B cell (primary cell): Measurements from ENCODE around the gene AGO3. TPM values are rescaled to one million over a fixed set of nuclear protein-coding genes. Genes with fewer than 3 reads are reported as not detected.

Source experiments
- ATAC-seq: fragments of 200-7000 bp; cut with Tn5 transposase; one replicate; pipeline ENCODE4 v1.10.0; 2021; ENCODE audit warnings: low read depth, mild to moderate bottlenecking, moderate number of reproducible peaks, moderate library complexity
- CTCF ChIA-PET: fragments of 350-600 bp; sonication (Branson Sonifier 250); formaldehyde crosslinking; loops from one replicate; lab custom pipeline; 2021; ENCODE audit warnings: antibody characterized with exemption, inconsistent platforms; lab: Charles Lee
- POLR2A ChIA-PET: fragments of 350-600 bp; sonication (Branson Sonifier 250); formaldehyde crosslinking; loops from one replicate; lab custom pipeline; 2021; ENCODE audit warnings: antibody characterized with exemption; lab: Charles Lee
- DNase-seq: peaks from one replicate; pipeline ENCODE4 v3.0.0; 2013
- H2AFZ ChIP-seq: 2 replicates; pipeline ENCODE4 v1.6.1; 2012; ENCODE audit warnings: mild to moderate bottlenecking, low read depth, low read length; ENCODE audit not compliant: insufficient read depth, poor library complexity, severe bottlenecking
- H3K27ac ChIP-seq, 2 donors: 1 replicate in 1 of 2; 2 replicates in 1 of 2; pipeline ENCODE4 v1.5.1; 2012 to 2013; ENCODE audit warnings: low read length in 2 of 2, mild to moderate bottlenecking in 2 of 2, moderate library complexity in 1 of 2
- H3K27me3 ChIP-seq, 4 experiments: fragments of 200-600 bp in 1 of 4; sonication (generic) in 1 of 4; replicated peaks in 1 of 4; 1 replicate in 2 of 4; 2 replicates in 2 of 4; pipeline versions ENCODE4 v1.6.1 to v1.7.0; 2013 to 2016; ENCODE audit warnings: low read length in 3 of 4, mild to moderate bottlenecking in 2 of 4, mixed read lengths in 1 of 4, moderate library complexity in 1 of 4; ENCODE audit not compliant: insufficient read depth in 4 of 4, control insufficient read depth in 3 of 4; ENCODE audit errors: control extremely low read depth in 1 of 4
- H3K36me3 ChIP-seq, 2 experiments: replicated peaks in 1 of 2; 1 replicate in 1 of 2; 2 replicates in 1 of 2; pipeline versions ENCODE4 v1.6.1 to v1.7.1; 2013; ENCODE audit warnings: low read length in 1 of 2; ENCODE audit not compliant: insufficient read depth in 2 of 2, control insufficient read depth in 1 of 2; ENCODE audit errors: control extremely low read depth in 1 of 2, extremely low read depth in 1 of 2
- H3K4me1 ChIP-seq, 2 donors: fragments of 200-600 bp in 1 of 2; sonication (generic) in 1 of 2; 1 replicate in 1 of 2; 2 replicates in 1 of 2; pipeline versions ENCODE4 v1.5.1 to v1.6.1; 2013 to 2017; ENCODE audit warnings: low read length in 2 of 2; ENCODE audit not compliant: control insufficient read depth in 2 of 2, insufficient read depth in 2 of 2
- H3K4me2 ChIP-seq: replicated peaks from 2 replicates; pipeline ENCODE3; 2012; ENCODE audit warnings: mild to moderate bottlenecking, low read depth, low read length; ENCODE audit not compliant: poor library complexity, severe bottlenecking
- H3K4me3 ChIP-seq, 5 experiments: fragments of 200-600 bp in 1 of 5; sonication (generic) in 1 of 5; 1 replicate in 3 of 5; 2 replicates in 2 of 5; pipeline versions ENCODE4 v1.5.1 to v1.7.0; 2011 to 2016; ENCODE audit warnings: low read length in 4 of 5, mild to moderate bottlenecking in 4 of 5, low read depth in 2 of 5, control low read depth in 1 of 5, moderate library complexity in 1 of 5; ENCODE audit not compliant: insufficient read depth in 1 of 5; ENCODE audit errors: control extremely low read depth in 1 of 5, extremely low read depth in 1 of 5
- H3K79me2 ChIP-seq: fragments of 200-600 bp; sonication (generic); one replicate; pipeline ENCODE4 v1.6.0; 2016; ENCODE audit warnings: low read length; ENCODE audit not compliant: control insufficient read depth, insufficient read depth
- H3K9ac ChIP-seq: fragments of 200-600 bp; sonication (generic); 2 replicates; pipeline ENCODE4 v1.6.1; 2017; ENCODE audit warnings: mild to moderate bottlenecking, low read length, moderate library complexity
- H3K9me3 ChIP-seq, 3 donors: one replicate each; pipeline versions ENCODE4 v1.6.1 to v1.7.1; 2013; ENCODE audit warnings: low read length in 2 of 3; ENCODE audit not compliant: control insufficient read depth in 2 of 3, insufficient read depth in 1 of 3; ENCODE audit errors: control extremely low read depth in 1 of 3
- H4K20me1 ChIP-seq: 2 replicates; pipeline ENCODE4 v1.6.0; 2012; ENCODE audit warnings: mild to moderate bottlenecking, low read length; ENCODE audit not compliant: insufficient read depth, control insufficient read depth, poor library complexity, severe bottlenecking
- H3K27ac Mint-ChIP-seq: one replicate; pipeline ENCODE4 v1.8.0; 2021; ENCODE audit warnings: mixed read lengths
- H3K27me3 Mint-ChIP-seq: one replicate; pipeline ENCODE4 v1.8.0; 2021; ENCODE audit warnings: mixed read lengths
- H3K4me1 Mint-ChIP-seq: one replicate; pipeline ENCODE4 v1.8.0; 2021; ENCODE audit warnings: mixed read lengths
- H3K4me3 Mint-ChIP-seq: one replicate; pipeline ENCODE4 v1.8.0; 2021; ENCODE audit warnings: mixed read lengths
- H3K9me3 Mint-ChIP-seq: one replicate; pipeline ENCODE4 v1.8.0; 2022; ENCODE audit warnings: mixed read lengths; ENCODE audit not compliant: insufficient read depth
- CTCF ChIP-seq: fragments of 200-600 bp; IDR thresholded peaks from one replicate; pipeline ENCODE4 v1.8.0; 2022; ENCODE audit warnings: antibody characterized with exemption, mild to moderate bottlenecking
- EZH2 ChIP-seq: IDR thresholded peaks from 2 replicates; pipeline ENCODE4 v1.6.1; 2012; ENCODE audit warnings: borderline replicate concordance, low read depth, mild to moderate bottlenecking, moderate library complexity, low read length; ENCODE audit not compliant: insufficient read depth, poor library complexity, severe bottlenecking
- WGBS: methylation state at CpG from one replicate; pipeline ENCODE4 v1.1.5; 2013; ENCODE audit warnings: missing lambda C conversion rate; ENCODE audit not compliant: insufficient coverage; 5-methylcytosine and 5-hydroxymethylcytosine counted together
- intact Hi-C: fragments of 100-400 bp; cut with micrococcal nuclease; formaldehyde crosslinking; loops from one replicate; pipeline ENCODE4 v1.10.0; 2022
- polyA plus RNA-seq: library from polyadenylated mRNA; depleted of rRNA; stranded (reverse); fragments of >200 nt; gene quantifications from 2 replicates; pipeline ENCODE4 v1.2.3, GENCODE V29; 2012
- total RNA-seq, 2 donors: library from RNA; stranded (reverse); fragments of 120-200 nt in 1 of 2; gene quantifications; 1 replicate in 1 of 2; 2 replicates in 1 of 2; pipeline versions ENCODE4 v1.2.3 to v1.2.4, GENCODE V29; 2013 to 2022

The AGO3 gene
- total and polyA plus RNA-seq, 2 donors (not counting 1 experiment from before 2014, with no cell fraction given): 5.1 to 44.9 TPM

GRCh38 chr1:35893051-35893879 is 37.6 kb upstream of the AGO3 start:
- no peak for DNase-seq
- no peaks in the 10 kb centered on the region for H3K27me3 ChIP-seq
- peak overlapping the region; percentile 96 for H3K27ac Mint-ChIP-seq
- CTCF ChIA-PET: interaction anchor here (1.0 to 2.8 kb wide), 4 partner anchors 9 to 22 kb away, joined by 3 to 15 read pairs (median 4); partner anchors contain the start of gene AGO1
- no peaks in the 10 kb centered on the region for H3K9me3 ChIP-seq
- peak overlapping the region; percentile 50 for H3K4me2 ChIP-seq
- no peaks in the 10 kb centered on the region for H3K9me3 Mint-ChIP-seq
- intact Hi-C loops: no loop called here
- POLR2A ChIA-PET: interaction anchor here (0.9 kb wide), 1 partner anchor 10 kb away, joined by 3 read pairs; the partner anchor contains the start of gene AGO1
- H3K27ac ChIP-seq: peak overlapping the region; percentile 71 to 93
- H3K36me3 ChIP-seq: peaks cover 0 to 45% of the 10 kb centered on the region in 2 experiments
- ATAC-seq: no peak
- WGBS: 94% methylated on average over 8 of the region's 14 CpGs
- H3K79me2 ChIP-seq: peaks cover 2% of the 10 kb centered on the region
- no peak overlapping the region for H3K9ac ChIP-seq
- H3K4me3 Mint-ChIP-seq: no peak overlapping the region
- peaks cover 36% of the 10 kb centered on the region for H3K4me1 Mint-ChIP-seq
- peaks cover 21 to 25% of the 10 kb centered on the region in 2 donors for H3K4me1 ChIP-seq
- H4K20me1 ChIP-seq: peaks cover 2% of the 10 kb centered on the region
- TF ChIP-seq EZH2 (no peak), CTCF (no peak)
- H3K27me3 Mint-ChIP-seq: no peaks in the 10 kb centered on the region
- peak overlapping the region; percentile 59 for H2AFZ ChIP-seq
- H3K4me3 ChIP-seq: no peak overlapping the region
